HG02642 (cell line): ENCODE results near the gene NEO1.

ENCODE experiments used
- ATAC-seq: cut with Tn5 transposase; IDR thresholded peaks from one replicate; pipeline ENCODE4 v1.9.1; 2021; ENCODE audit warnings: mild to moderate bottlenecking; ENCODE audit not compliant: unreplicated experiment, poor library complexity

The NEO1 gene

DNA sequence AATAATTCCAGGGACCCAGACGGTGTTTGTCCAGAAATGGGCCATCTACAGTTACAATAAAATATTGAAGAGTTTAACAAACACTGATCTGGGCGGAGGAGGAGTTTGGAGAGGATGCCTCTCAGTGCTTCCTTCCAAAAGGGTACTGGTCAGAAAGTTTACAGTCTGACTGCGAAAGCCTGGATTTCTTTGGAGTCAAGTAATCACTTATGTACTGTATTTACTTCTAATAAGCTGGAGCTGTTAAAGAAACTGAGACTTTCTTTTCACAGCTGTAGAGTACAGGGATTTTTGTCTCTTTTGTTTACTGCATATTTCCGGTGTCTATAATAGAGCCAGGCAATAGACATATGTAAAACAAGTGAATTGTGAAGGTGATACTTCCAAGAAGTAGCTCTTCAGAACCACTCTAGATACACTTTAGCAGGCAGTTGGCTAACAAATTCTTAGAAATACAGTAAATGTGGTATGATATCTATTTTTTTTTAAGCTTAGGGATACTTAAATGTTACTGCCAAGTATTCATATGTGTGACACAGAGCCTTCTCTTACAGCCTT lies 22.1 kb upstream of the NEO1 start:
- no peak for ATAC-seq

DNA sequence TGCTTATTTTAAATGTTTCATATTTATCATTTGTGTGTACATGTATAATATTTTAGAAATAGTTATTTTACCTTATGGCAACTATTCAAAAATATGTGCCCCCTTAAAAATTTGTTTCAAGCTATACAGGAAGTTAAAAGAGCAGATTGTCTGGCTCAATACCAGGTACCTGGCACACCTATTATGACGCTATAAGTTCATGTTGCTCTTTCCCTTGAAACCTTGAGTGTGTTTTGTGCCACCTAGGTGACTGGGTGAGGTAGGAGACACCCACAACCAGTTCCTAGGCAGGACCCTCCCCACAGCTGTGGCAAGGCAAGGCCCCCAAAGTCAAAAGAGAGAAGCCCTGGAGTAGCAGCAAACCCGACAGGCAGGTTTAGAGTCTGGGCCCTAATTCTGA lies 20.6 kb upstream of the NEO1 start:
- no peak for ATAC-seq

DNA sequence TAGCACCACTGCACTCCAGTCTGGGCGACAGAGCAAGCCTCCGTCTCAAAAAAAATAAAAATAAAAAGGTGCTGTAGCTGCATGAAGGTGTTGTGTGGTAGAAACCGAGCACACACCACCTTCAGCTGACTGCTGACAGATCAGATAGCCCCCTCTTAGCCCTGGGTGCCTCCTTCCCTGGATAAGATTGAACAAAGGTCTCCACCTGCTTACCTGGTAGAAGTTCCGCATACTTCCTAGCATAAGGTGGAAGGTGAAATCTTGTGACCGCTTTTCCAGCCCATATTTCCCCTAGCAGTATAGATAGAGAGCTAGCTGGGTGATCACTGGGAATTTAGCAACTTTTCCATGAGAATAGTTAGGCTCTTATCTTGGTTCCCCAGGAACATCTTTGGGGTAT lies 18.7 kb upstream of the NEO1 start:
- no peak for ATAC-seq

DNA sequence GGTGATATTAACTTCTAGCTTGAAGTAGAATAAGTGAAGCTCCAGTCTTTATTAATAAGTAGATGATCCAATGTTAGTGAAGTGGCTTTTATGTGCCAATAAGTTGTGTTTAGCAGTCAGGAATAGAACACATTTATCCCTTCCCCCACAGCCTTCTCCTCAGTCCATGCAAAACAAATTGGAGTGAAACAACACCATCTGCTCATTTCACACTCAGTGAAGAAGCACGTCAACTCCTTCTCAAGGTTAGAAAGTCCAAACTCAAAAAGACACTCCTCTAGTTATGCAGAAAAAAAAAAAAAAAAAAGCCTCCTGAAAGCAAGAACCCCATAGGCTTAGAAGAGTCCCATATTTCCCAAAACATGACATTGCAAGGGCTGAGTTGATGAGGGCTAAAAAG lies 18.0 kb upstream of the NEO1 start:
- ATAC-seq: no peak

DNA sequence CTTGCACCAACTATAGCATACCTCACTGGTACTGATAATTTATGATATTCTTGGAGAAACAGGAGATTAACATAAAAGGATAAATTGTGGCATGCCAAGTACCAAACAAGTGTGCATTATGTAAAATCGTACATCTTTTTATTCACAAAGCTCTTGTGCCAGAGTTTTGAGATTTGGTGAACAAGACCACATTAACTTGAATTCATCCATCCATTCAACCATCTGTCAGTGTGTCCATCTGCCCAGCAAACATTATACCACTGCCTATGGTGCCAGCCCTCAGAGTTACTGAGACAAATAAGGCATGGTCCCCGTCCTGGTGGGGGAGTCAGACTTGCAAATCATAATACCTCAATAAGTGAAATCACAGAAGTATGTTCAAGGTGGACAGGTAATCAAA lies 17.0 kb upstream of the NEO1 start:
- ATAC-seq: no peak

DNA sequence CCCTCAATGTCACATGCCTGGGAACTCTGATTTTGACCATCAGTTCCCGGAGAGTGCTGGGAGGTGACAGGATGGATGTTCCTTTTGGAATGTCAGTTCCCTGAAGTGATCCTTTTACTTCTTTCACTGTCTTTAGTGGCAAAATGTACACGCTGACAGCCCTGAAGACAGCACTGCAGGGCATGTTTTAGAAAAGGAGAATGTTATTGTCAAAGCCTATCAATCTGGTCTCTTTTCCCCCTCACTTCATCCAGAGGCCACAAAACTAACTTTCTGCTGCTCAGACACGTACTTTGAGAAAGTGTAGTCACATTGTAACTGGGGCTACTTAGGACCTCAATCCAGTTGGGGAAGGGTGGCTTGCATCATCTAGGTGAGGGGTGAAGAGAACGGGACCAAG lies 14.0 kb upstream of the NEO1 start:
- no peak for ATAC-seq

DNA sequence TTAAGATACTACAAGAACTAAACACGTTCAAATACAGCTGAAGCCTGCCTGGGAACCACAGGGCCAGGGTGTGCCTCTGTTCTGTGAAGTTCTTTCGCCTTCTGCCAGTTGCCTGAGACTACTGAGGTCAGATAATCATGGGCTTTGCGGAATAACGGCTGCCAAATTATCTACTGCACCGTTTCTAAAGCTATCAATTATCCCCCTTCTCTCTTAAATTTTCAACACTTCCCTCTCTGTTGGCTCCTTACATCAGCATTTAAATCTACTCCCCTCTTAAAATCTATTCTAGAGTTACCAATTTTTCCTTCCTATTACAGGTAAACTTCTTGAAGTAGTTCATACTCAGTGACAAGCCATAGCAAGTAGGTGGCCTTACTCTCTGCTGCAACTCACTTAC lies 6.2 kb upstream of the NEO1 start:
- no peak for ATAC-seq

DNA sequence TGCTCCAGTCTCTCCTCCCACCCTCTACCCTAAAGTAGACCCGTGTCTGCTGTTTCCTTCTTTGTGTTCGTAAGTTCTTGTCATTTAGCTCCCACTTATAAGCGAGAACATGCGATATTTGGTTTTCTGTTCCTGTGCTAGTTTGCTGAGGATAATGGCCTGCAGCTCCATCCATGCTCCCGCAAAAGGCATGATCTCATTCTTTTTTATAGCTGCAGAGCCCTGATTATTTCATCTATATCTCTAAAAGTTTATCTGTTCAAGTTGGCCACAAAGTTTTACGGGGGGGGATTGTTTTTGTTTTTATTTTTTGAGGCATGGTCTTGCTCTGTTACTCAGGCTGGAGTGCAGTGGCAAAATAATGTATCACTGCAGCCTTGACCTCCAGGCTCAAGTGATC lies 4.4 kb upstream of the NEO1 start:
- no peak for ATAC-seq

DNA sequence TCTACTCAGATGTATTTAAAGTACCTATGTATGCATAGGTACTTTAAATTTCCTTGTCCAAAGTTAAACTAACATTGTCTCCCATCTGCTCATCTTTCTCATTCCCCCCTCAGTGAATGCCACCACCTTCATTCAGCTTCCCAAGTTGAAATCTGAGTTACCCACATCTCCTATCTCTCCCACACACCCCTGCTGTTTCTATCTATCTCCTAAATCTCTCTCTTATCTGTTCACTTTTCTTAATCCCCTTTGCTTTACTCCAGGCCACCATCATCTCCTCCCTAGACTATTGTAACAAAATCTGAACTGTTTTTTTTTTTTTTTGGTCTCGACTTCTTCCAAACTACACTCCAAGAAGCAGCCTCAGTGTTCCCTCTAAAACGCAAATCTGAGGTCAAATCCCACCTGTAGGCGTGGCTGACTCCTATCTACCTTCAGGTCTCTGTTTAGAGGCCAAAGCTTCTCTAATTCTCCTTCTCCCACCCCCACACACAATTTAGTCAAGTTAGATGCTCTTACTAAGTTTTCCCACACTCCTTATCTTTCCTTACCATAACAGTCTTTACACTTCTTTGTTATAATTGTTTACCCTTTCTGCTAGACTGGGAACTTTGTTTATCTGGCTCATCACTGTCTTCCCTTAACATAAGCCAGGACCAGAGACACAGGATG lies 3.5 kb upstream of the NEO1 start:
- ATAC-seq: no peak

DNA sequence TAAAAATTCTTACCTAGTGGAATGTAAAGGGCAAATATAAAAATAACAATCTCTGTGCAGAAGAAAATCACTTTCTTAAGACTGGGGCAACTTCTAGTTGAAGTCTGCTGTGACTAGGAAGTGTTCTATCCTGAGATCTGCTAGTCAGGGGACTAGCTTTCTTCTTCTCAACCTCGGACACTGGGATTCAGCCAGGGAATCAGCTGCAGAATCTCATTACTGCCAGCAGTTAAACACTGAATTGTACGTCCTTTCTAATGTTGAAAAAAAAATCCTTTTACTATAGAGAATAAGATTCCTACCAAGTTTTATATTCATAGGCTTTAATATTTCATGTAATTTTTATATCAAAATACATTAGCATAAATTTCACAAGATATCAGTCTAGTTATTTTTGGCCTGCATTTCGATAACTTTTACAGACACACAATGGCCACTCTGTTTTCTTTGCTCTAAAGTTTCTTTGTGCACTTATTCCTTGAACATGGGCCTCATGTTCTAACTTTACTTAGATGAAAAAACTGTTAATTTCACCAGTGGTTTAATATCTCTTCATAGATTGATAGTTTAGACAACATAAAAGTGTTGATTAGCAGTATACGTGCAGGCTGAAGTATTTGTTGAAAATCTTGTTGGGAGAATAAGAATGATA lies 2.6 kb upstream of the NEO1 start:
- no peak for ATAC-seq

DNA sequence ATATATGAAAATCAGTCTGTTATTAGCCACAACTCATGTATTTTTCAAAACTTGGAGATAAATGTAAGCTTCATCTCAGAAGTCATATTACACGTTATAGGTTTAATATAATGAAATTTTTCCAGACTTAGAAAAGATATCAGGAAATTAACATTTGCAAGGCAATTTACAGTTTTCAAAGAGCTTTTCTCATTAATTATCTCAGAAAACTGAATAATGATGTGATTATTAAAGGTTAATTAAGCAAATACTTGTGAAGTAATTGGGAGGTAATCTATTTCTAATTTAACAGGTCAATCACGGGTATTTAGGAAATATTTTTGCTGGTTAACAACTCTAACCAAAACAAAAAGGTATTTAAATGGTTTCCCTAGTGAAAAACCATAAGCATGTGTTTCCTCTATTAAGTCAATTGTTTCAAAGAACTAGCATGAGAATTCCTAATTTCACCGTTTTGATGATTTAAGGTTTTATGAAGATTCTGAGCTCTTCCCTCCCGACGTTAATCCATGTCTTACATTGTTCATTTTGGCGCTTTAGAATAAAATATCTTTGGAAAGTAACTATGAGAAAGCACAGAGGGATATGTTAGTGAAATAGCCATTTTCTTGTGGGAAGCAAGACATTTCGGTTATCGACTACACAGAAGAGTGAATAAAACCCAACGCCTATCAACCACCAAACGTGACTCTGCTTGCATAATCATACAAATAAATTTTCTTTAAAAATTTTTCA lies 1.5 kb upstream of the NEO1 start:
- ATAC-seq: no peak

DNA sequence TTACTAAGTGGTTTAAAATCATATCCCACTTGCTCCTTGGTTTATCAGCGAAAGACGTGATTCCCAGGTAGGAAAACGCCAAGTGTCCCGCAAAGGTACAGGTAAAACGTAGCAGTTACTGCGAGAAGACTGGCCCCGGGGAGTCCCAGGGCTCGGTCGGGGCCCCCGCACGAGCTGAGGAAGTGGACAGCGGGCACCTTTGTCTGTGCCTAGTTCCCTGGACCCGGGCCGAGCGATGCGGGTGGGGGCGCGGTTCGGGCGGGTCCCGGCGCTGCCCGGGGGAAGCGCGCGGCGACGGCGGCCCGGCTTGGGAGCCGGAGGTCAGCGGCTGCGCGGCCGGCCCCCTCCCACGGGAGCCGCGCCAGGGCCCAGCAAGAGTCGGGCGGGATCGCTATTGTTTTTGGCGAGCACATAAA lies 864 bp upstream of the NEO1 start:
- ATAC-seq: no peak

DNA sequence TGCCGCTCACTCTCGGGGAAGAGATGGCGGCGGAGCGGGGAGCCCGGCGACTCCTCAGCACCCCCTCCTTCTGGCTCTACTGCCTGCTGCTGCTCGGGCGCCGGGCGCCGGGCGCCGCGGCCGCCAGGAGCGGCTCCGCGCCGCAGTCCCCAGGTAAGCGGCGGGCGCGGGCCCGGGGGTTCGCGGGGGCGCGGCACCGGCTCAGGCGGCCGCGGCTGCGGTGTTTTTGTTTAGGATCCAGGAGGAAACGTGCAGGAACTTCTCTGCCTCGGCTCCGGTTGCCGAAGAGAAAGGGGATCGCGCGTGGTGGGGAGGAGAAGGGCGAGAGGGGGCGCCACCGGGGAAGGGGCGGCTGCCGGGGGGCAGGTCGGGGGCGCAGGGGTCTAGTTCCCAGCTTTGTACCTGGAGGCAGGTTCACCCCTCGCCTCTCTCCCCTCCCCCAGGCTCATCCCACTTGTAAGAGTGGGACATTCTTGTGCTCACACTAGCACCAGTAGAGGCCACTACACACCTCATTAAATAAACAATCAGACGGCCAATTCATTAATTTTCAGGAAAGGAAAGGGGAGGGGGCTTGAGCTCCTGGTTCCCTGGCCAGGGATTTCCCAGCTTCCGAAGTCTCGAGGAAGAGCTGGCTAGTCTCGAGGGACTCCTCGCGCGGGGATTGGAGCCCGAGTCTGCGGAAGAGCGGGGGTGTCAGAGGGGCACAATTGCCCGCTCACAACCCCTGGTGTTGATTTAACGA lies 562 bp downstream of the NEO1 start:
- ATAC-seq: peak; percentile 38

DNA sequence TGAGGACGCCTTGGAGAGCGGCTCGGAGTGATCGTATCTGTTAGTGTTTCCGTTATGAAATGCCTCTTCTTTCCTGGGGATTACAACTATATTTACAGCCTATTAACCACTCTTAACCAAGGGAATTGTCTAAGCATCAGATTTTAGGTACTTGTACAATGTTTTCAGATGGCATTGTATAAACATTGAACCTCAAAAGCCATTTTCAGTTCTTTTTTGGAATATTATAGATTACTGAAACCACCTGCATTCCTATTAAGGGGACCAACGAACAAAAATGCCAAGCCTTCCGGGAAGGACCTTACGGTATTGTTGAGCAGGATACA lies 1.1 kb downstream of the NEO1 start:
- no peak for ATAC-seq

DNA sequence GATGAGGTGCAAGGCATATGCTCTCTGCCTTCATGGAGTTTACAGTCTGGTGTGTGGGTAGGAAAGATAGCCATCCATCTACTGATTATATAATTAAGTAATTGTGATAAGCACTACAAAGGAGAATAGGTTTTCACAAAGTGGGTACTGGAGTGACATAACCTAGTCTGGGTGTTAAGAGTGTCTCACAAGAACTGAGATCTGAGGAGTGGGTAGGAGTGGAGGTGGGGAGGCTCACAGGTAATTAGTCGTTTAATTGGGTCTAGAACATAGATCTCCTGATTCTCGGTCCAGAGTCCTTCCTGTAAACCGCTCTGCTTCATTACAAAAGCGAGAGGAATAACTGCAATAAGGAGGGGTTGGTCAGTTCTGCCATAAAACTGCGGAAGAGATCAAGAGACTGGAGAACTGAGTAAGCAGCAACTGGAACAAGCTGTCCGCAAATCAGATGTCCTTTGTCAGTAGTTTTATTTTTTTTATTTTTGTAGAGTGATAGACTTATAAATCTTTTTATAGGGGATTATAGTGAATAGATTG lies 2.2 kb downstream of the NEO1 start:
- ATAC-seq: no peak

DNA sequence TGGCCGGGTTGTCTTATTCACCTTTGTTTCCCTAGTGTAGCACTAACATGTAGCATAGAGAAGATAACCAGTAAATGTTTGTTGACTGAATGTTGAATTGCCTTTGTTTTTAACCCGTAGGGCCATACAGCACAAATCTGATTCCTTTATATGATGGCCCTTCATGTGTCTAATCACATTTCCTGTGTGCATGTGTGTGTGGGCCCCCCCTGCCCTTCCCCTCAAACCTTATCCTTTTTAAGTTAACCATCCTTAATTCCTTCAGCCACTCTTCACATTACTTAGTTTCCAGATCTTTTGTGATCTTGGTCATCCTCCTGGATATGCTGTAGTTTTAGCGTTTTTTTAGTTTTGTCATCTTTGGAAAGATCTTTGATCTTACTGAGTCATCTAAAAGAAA lies 4.2 kb downstream of the NEO1 start:
- no peak for ATAC-seq

DNA sequence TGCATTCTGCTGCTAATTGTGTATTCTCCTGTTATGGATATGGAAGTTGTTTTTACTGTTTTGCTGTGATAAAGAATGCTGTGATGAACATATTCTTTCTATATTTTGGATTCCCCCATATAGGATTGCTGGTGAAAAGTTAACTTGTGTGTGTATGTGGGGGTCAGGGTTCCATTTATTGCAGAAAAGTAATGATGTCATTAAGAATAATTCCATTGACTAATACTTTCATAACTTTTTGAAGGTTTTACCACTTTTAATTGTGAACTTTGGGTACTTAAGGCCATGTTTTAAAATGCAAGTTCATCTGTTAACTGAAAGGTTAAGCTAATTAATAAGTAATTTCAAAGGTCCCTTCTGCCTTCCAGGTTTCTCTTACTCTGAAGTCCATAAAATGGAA lies 6.2 kb downstream of the NEO1 start:
- no peak for ATAC-seq

DNA sequence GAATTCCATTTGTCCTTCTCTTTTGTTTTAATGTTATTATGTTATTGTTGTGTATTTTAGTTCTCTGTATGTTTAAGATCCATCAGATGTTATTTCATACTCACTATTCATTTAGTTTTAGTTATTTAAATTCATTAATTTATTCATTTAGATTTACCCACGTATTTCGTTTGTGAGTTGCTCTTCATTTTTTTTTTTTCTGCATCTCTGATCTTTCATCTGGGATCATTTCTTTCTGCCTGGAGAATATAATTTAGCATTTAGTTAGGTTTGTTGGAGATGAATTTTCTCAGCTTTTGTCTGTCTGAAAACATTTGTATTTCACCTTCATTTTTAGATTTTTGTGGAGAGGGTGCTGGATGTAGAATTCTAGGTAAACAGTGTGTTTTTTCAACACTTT lies 12.9 kb downstream of the NEO1 start:
- ATAC-seq: no peak

DNA sequence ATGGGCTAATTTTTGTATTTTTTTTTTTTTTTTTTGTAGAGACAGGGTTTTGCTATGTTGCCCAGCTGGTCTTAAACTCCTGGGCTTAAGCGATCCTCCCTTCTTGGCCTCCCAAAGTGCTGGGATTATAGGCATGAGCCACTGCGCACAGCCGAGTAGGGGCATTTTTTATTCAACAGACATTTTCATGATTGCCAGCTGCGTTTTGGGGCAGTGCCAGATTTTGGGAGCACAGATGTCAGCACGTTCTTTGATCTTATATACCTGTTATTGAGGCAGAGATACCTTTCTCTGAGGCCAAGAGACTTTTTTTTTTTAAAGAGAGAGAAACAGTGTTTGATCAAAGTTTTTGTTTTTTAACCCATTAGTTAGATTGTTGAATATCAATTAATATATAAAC lies 16.8 kb downstream of the NEO1 start:
- no peak for ATAC-seq

DNA sequence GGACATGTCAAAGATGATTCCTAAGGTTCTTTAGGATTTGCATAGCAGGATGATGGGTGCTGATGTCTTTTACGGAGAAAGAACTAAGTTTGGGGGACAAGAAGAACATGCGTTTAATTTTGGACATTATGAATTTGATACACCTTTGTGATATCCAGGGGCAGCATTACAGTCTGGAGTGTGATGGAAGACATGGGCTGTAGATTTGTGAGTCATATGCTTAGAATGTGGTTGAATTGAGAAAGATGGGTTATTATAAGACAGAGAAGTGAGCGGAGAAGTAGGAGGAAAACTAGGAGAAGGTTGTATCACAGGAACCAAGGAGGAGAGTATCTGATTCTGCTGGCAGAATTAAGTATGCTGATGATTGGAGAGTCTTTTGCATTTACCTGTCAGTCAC lies 20.6 kb downstream of the NEO1 start:
- no peak for ATAC-seq

DNA sequence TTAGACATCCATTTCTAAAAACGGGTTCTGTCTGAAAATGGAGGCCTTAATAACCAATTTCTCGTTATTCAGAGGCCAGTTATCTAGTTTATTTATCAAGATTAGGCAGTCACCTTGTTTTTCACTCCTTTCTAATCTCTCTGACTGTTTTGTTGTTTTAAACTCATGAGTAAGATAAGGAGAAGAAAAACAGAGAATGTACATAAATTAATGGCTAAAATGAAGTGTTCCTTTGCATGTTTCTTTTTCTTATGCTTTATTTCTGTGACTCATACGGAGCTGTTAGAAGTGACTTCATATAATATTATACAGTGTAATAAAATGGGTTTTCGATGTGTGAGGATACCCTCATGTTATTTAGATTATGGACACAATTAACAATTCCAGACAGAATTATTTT lies 22.0 kb downstream of the NEO1 start:
- ATAC-seq: no peak
